ENCODE results near the gene SBNO2.

The SBNO2 gene, protein sequence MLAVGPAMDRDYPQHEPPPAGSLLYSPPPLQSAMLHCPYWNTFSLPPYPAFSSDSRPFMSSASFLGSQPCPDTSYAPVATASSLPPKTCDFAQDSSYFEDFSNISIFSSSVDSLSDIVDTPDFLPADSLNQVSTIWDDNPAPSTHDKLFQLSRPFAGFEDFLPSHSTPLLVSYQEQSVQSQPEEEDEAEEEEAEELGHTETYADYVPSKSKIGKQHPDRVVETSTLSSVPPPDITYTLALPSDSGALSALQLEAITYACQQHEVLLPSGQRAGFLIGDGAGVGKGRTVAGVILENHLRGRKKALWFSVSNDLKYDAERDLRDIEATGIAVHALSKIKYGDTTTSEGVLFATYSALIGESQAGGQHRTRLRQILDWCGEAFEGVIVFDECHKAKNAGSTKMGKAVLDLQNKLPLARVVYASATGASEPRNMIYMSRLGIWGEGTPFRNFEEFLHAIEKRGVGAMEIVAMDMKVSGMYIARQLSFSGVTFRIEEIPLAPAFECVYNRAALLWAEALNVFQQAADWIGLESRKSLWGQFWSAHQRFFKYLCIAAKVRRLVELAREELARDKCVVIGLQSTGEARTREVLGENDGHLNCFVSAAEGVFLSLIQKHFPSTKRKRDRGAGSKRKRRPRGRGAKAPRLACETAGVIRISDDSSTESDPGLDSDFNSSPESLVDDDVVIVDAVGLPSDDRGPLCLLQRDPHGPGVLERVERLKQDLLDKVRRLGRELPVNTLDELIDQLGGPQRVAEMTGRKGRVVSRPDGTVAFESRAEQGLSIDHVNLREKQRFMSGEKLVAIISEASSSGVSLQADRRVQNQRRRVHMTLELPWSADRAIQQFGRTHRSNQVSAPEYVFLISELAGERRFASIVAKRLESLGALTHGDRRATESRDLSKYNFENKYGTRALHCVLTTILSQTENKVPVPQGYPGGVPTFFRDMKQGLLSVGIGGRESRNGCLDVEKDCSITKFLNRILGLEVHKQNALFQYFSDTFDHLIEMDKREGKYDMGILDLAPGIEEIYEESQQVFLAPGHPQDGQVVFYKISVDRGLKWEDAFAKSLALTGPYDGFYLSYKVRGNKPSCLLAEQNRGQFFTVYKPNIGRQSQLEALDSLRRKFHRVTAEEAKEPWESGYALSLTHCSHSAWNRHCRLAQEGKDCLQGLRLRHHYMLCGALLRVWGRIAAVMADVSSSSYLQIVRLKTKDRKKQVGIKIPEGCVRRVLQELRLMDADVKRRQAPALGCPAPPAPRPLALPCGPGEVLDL (N-terminal part only)

DNA sequence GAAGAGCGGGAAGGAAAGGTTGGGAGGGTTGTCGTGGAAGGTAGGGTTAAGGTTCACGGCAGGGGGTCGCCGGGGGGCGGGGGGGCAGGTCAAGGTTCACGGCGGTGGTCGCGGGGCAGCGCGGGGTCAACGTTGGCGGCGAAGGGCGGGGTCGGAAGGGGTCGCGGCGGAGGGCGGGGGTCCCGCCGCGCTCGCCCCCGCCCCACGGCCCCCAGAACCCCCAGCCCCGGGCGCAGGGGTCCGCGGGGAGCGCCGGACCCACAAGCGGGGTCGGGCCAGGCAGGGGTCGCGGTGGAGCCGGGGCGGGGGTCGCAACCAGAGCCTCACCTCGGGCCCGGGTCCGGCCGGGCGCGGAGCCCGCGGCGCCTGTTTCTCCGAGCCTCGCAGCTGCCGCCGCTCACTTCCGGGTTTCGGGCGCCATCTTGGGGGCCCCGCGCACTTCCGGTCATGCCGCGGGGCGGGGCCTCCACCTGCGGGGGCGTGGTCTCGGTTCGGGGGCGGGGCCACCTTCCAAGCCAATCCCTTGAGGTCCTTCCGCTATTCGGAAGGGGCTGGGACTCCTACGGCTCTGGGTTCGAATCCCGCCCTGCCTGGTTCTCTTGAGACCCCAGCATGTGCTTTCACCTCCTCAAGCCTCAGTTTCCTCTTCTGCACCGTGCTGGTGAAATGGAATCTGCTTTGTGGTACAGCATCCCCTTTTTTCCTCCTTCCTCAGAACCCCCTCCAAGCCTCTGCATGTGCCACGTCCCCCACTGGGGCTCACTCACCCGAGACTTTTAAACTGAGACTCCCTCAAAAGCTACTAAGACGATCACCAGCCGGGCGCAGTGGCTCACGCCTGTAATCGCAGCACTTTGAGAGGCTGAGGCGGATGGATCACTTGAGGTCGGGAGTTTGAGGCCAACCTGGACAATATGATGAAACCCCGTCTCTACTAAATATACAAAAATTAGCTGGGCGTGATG, at the start of gene SBNO2:
TSS of gene SBNO2 (minus strand) at position 424 of the 965 bp plus-strand sequence. CDS start 19,992 bp downstream, outside the sequence.
- H3K9me3 ChIP-seq (ENCODE audit: low read length): no peaks in the 10 kb centered on the region
- H3K27ac ChIP-seq (ENCODE audit: low read depth, low read length): peak within 1 kb of the TSS; percentile 97
- H3K27me3 ChIP-seq (ENCODE audit: control insufficient read depth in 1 of 2, insufficient read depth in 2 of 2, low read length in 2 of 2): no peaks in the 10 kb centered on the region
- H3K4me1 ChIP-seq (ENCODE audit: insufficient read depth, low read length): peaks cover 24% of the 10 kb centered on the region
- peak within 1 kb of the TSS; percentile 45 to 74 for H3K4me3 ChIP-seq (ENCODE audit: low read depth in 1 of 2, low read length in 2 of 2)
- H3K9ac ChIP-seq (ENCODE audit: low read length): peak within 1 kb of the TSS; percentile 65
- H3K36me3 ChIP-seq (ENCODE audit: insufficient read depth, low read length): no peaks in the 10 kb centered on the region

DNA sequence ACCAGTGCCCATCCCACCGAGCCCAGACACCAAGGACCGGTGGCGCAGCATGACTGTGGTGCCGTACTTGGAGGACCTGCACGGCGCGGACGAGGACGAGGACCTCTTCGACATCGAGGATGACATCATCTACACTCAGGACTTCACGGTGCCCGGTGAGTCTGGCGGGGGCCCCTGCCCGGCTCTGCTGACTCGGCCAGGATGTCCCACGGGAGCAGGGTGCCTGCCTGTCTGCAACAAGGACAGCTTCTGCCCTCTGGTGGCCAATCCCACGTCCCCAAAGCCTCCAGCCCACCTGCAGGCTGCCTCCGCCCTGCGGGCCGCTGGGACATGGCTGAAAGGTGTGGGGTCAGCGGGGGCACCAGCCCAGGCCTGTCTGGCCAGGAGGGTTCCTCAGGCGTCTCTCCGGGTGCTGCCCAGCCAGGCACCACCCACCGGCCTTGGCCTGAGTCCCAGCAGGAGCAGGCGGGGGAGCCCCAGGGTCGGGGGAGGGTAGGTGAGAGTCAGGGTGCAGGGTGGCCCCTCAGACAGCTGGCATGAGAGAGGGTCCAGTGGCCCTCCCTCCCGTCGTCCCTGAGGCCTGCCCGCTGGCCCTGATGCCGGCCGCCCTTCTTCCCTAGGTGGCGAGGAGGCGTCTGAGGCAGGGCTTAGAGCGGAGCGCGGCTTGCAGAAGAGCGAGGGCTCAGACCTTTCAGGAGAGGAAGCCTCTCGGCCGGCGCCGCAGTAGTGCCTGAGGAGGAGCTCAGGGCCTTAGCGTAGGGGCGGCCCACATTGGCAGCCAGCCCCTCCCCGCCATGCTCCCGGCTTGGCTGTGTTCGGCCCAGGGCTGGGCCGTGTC, 49.2 kb upstream of the SBNO2 start:
- Histone ChIP-seq H3K9me3 (ENCODE audit: low read length) (no peaks in the 10 kb centered on the region), H3K27me3 (ENCODE audit: control insufficient read depth in 1 of 2, insufficient read depth in 2 of 2, low read length in 2 of 2) (no peaks in the 10 kb centered on the region), H3K27ac (ENCODE audit: low read depth, low read length) (no peak overlapping the region), H3K36me3 (ENCODE audit: insufficient read depth, low read length) (peaks cover 28% of the 10 kb centered on the region), H3K4me3 (ENCODE audit: low read depth in 1 of 2, low read length in 2 of 2) (no peak overlapping the region), H3K4me1 (ENCODE audit: insufficient read depth, low read length) (peaks cover 14% of the 10 kb centered on the region), H3K9ac (ENCODE audit: low read length) (no peak overlapping the region)

DNA sequence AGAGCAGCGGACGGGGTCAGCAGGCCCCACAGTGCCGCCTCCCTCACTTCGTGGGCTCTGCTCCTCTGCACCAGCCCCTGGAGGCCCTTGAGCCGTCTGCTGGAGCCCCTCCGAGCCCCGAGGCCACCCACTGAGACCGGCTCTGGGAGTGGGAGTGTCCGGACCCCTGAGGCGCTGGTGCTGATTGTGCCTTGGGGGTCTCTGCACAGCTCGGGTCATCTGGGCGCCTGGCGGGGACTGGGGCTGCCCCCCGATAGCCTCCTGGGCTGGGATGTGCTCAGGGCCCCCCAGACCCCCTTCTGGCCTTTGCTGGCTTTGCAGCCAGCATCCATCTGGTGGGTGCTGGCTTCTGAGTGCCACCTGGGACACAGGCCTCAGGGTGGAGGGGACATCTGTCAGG, 48.3 kb upstream of the SBNO2 start:
- Histone ChIP-seq H3K4me1 (ENCODE audit: insufficient read depth, low read length) (peaks cover 23% of the 10 kb centered on the region), H3K27me3 (ENCODE audit: control insufficient read depth in 1 of 2, insufficient read depth in 2 of 2, low read length in 2 of 2) (no peaks in the 10 kb centered on the region), H3K9me3 (ENCODE audit: low read length) (no peaks in the 10 kb centered on the region), H3K4me3 (ENCODE audit: low read depth in 1 of 2, low read length in 2 of 2) (no peak overlapping the region), H3K36me3 (ENCODE audit: insufficient read depth, low read length) (peaks cover 28% of the 10 kb centered on the region), H3K27ac (ENCODE audit: low read depth, low read length) (peak overlapping the region; percentile 72), H3K9ac (ENCODE audit: low read length) (no peak overlapping the region)

DNA sequence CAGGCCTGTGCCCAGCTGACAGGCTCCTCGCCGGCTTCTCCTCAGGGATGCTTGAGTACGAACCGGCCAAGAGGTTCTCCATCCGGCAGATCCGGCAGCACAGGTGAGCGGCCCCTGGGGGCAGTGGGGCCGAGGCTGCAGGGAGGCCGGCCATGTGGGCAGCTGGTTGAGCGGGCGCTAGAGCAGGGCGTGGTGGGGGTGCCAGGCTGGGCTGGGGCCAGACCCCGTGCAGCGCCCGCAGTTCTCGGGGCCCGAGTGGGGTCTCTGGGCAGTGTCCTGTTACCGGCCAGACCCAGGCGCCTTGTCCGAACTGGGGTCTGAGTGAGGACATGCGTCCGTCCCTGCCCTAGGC, 47.8 kb upstream of the SBNO2 start:
- peaks cover 28% of the 10 kb centered on the region for H3K4me1 ChIP-seq (ENCODE audit: insufficient read depth, low read length)
- H3K9ac ChIP-seq (ENCODE audit: low read length): no peak overlapping the region

DNA sequence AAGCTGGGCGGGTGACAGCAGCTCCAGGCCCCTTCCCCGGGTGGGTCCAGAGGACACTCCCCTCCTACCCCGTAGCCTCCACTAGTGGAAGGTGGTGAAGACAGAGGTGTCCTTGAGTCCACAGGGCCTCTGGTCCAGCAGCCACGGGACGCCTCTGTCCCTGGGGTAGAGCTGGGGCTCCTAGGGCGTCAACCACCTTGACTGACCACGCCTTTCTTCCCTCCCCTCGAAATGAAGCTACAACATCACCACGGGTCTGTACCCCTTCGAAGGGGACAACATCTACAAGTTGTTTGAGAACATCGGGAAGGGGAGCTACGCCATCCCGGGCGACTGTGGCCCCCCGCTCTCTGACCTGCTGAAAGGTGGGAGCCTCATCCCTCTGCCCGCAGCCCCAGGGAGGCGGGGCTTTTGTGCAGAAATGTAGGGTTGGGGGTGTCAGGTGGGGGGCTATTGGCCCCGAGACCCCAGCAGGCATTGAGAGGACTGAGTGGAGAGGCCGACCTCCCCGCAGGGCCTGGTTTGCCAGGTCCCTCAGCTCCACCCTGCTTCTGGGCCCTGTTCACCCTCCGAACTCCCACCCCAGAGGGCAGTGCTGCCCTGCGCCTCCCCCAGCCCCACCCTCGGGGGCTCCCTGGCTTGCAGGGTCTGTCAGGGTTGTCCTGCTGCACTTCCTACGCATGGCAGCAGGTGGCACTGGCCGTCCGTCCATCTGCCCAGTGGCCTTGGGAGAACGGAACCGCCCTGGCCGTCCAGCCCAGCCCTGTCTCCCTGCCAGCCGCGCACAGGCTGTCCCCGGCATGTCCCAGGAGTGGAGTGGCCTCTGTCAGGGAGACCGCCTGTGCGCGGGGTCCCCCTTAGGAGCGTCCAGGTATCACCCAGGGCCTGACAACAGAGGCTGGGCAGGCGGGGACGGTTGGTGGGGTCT, 47.2 kb upstream of the SBNO2 start:
- Histone ChIP-seq H3K36me3 (ENCODE audit: insufficient read depth, low read length) (peaks cover 28% of the 10 kb centered on the region), H3K9me3 (ENCODE audit: low read length) (no peaks in the 10 kb centered on the region), H3K27me3 (ENCODE audit: control insufficient read depth in 1 of 2, insufficient read depth in 2 of 2, low read length in 2 of 2) (no peaks in the 10 kb centered on the region), H3K27ac (ENCODE audit: low read depth, low read length) (peak overlapping the region; percentile 72), H3K9ac (ENCODE audit: low read length) (no peak overlapping the region), H3K4me1 (ENCODE audit: insufficient read depth, low read length) (peaks cover 34% of the 10 kb centered on the region), H3K4me3 (ENCODE audit: low read depth in 1 of 2, low read length in 2 of 2) (no peak overlapping the region)

More for the DNA sequence above, 47.8 kb upstream of the SBNO2 start:
- Histone ChIP-seq H3K27me3 (ENCODE audit: control insufficient read depth in 1 of 2, insufficient read depth in 2 of 2, low read length in 2 of 2) (no peaks in the 10 kb centered on the region), H3K9me3 (ENCODE audit: low read length) (no peaks in the 10 kb centered on the region), H3K4me3 (ENCODE audit: low read depth in 1 of 2, low read length in 2 of 2) (no peak overlapping the region), H3K36me3 (ENCODE audit: insufficient read depth, low read length) (peaks cover 28% of the 10 kb centered on the region), H3K27ac (ENCODE audit: low read depth, low read length) (peak overlapping the region; percentile 72)

DNA sequence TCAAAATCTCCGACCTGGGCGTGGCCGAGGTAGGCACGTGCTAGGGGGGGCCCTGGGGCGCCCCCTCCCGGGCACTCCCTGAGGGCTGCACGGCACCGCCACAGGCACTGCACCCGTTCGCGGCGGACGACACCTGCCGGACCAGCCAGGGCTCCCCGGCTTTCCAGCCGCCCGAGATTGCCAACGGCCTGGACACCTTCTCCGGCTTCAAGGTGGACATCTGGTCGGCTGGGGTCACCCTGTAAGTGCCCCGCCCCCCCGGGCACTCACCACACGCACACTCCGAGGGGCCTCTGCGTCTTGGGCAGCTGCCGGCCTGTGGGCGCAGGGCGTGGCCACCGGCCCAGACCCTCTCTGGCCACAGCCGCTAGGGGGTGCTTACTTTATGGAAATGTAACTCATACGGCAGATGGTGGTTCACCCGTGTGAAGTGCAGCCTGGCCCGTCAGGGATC, 46.4 kb upstream of the SBNO2 start:
- Histone ChIP-seq H3K36me3 (ENCODE audit: insufficient read depth, low read length) (peaks cover 28% of the 10 kb centered on the region), H3K4me1 (ENCODE audit: insufficient read depth, low read length) (peaks cover 41% of the 10 kb centered on the region), H3K27me3 (ENCODE audit: control insufficient read depth in 1 of 2, insufficient read depth in 2 of 2, low read length in 2 of 2) (no peaks in the 10 kb centered on the region), H3K9me3 (ENCODE audit: low read length) (no peaks in the 10 kb centered on the region), H3K9ac (ENCODE audit: low read length) (no peak overlapping the region), H3K4me3 (ENCODE audit: low read depth in 1 of 2, low read length in 2 of 2) (no peak overlapping the region), H3K27ac (ENCODE audit: low read depth, low read length) (no peak overlapping the region)

DNA sequence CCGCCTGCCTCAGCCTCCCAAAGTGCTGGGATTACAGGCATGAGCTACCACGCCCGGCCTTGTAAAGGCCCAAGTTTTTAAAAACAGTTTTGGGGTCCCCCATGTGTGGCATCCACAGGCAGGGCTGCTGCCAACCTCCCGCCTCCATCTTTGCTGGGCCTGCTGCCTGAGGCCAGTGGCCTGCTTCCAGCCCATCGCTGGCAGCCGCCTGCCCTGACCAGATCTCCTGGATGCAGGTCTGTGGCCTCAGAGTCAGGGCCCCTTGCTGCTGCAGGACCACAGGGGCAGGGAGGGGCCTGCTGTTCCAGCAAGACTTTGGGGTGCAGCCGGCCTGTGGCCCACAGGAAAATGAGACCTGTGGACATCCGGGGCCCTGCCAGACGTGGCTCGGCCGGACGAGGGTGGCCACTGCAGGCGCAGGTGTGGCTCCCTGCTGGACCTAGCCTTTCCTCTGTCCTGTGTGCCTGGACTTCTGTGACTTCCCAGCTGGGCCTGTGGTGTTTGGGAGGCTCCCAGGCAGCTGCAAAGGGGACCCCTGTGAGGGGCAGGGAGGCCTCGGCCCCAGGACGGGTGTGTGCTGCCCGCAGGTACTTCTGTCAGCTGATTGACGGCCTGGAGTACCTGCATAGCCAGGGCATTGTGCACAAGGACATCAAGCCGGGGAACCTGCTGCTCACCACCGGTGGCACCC, 45.9 kb upstream of the SBNO2 start:
- Histone ChIP-seq H3K9ac (ENCODE audit: low read length) (no peak overlapping the region), H3K4me1 (ENCODE audit: insufficient read depth, low read length) (peaks cover 47% of the 10 kb centered on the region), H3K27ac (ENCODE audit: low read depth, low read length) (no peak overlapping the region), H3K4me3 (ENCODE audit: low read depth in 1 of 2, low read length in 2 of 2) (no peak overlapping the region), H3K36me3 (ENCODE audit: insufficient read depth, low read length) (peaks cover 28% of the 10 kb centered on the region), H3K27me3 (ENCODE audit: control insufficient read depth in 1 of 2, insufficient read depth in 2 of 2, low read length in 2 of 2) (no peaks in the 10 kb centered on the region), H3K9me3 (ENCODE audit: low read length) (no peaks in the 10 kb centered on the region)

DNA sequence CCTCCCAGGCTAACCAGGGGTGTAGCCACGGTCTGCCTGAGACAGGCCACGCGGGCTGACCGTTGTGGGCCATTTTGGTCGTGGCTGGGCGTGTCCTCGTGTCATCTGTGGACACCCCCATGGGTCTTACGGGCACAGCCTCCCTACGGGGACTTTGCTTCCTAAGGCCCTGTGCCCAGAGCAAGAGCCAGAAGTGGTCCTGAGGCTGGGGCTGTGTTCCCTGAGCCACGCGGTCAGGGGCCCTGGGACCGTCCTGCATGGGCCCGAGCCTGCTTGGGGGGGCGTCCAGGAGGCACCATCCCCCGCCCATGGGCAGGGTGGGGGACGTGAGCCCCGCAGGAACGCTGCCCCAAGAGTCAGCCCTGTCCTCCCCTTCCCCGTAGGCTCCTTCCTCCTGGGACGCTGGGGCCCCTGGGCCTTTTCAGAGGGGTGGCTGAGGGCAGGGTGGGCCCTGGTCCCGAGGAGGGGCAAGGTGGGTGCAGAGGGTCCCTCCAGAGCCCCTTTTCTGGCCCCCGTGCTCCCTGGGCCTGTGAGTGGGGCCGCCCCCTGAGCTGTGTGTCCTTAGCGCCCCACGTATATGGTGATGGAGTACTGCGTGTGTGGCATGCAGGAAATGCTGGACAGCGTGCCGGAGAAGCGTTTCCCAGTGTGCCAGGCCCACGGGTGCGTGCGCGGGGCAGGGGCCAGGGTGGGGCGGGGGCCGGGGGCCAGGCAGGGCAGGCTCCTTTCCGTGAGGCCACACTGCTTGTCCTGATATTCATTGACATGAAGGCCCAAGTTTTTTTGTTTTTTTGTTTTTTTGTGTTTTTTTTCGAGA, 44.9 kb upstream of the SBNO2 start:
- Histone ChIP-seq H3K9ac (ENCODE audit: low read length) (no peak overlapping the region), H3K4me1 (ENCODE audit: insufficient read depth, low read length) (peaks cover 56% of the 10 kb centered on the region), H3K27me3 (ENCODE audit: control insufficient read depth in 1 of 2, insufficient read depth in 2 of 2, low read length in 2 of 2) (no peaks in the 10 kb centered on the region), H3K27ac (ENCODE audit: low read depth, low read length) (peak overlapping the region; percentile 35), H3K9me3 (ENCODE audit: low read length) (no peaks in the 10 kb centered on the region), H3K4me3 (ENCODE audit: low read depth in 1 of 2, low read length in 2 of 2) (no peak overlapping the region), H3K36me3 (ENCODE audit: insufficient read depth, low read length) (peaks cover 28% of the 10 kb centered on the region)
